Adipocyte (in vitro differentiated cells): ENCODE measurements around the gene CCDC81.

ENCODE experiments used
- DNase-seq: peaks from one replicate; pipeline ENCODE4 v3.0.0-alpha.2; 2015; ENCODE audit warnings: low read depth
- H3K27me3 ChIP-seq: replicated peaks from 2 replicates; pipeline ENCODE4 v1.7.0; 2013; ENCODE audit warnings: mild to moderate bottlenecking, low read length, moderate library complexity; ENCODE audit not compliant: control insufficient read depth, insufficient read depth
- H3K36me3 ChIP-seq: 2 replicates; pipeline ENCODE4 v1.7.0; 2013; ENCODE audit warnings: low read length, mild to moderate bottlenecking, moderate library complexity; ENCODE audit not compliant: control insufficient read depth, insufficient read depth, severe bottlenecking
- H3K4me1 ChIP-seq: 2 replicates; pipeline ENCODE4 v1.7.0; 2013; ENCODE audit warnings: mild to moderate bottlenecking, low read length, moderate library complexity; ENCODE audit not compliant: control insufficient read depth, insufficient read depth
- H3K4me3 ChIP-seq: 2 replicates; pipeline ENCODE4 v1.7.0; 2013; ENCODE audit warnings: mild to moderate bottlenecking, low read length, moderate library complexity
- H3K9ac ChIP-seq: 2 replicates; pipeline ENCODE4 v1.7.0; 2013; ENCODE audit warnings: mild to moderate bottlenecking, low read length, moderate library complexity
- H3K9me3 ChIP-seq: 2 replicates; pipeline ENCODE4 v1.7.0; 2013; ENCODE audit warnings: mild to moderate bottlenecking, low read length, moderate library complexity; ENCODE audit not compliant: control insufficient read depth

CCDC81 gene

DNA sequence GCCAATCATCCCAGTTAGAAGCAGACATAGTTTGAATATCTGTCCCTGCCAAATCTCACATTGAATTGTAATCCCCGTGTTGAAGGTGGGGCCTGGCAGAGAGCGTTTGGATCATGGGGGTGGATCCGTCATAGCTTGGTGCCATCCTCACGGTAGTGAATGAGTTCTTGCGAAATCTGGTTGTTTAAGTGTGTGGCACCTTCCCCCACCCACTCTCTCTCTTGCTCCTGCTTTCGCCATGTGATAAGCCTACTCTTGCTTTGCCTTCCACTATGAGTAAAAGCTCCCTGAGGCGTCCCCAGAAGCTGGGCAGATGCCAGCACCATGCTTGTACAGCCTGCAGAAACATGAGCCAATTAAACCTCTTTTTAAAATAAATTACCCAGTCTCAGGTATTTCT, 5.0 kb upstream of the CCDC81 start:
- Histone ChIP-seq H3K9me3 (peaks cover 3% of the 10 kb centered on the region), H3K36me3 (no peaks in the 10 kb centered on the region), H3K4me3 (no peak overlapping the region), H3K27me3 (no peaks in the 10 kb centered on the region), H3K9ac (no peak overlapping the region), H3K4me1 (no peaks in the 10 kb centered on the region)
- DNase-seq: no peak

DNA sequence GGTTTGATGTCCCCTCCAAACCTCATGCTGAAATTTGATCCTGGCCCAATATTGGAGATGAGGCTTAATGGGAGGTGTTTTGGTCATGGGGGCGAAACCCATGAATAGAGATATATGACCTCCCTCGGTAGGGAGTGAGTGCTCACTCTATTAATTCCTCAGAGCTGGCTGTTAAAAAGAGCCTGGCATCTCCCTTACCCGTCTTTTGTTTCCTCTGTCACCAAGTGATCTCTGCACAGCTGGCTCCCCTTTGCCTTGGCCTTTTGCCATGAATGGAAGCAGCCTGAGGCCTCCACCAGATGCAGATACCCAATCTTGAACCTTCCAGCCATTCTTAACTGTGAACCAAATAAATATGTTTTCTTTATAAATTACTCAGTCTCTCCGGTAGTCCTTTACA, 4.5 kb upstream of the CCDC81 start:
- DNase-seq: no peak
- H3K4me1 ChIP-seq: no peaks in the 10 kb centered on the region
- H3K36me3 ChIP-seq: no peaks in the 10 kb centered on the region
- peaks cover 3% of the 10 kb centered on the region for H3K9me3 ChIP-seq
- H3K9ac ChIP-seq: no peak overlapping the region
- H3K4me3 ChIP-seq: no peak overlapping the region
- no peaks in the 10 kb centered on the region for H3K27me3 ChIP-seq

- Histone ChIP-seq H3K4me1 (no peaks in the 10 kb centered on the region), H3K9ac (no peak overlapping the region), H3K4me3 (no peak overlapping the region), H3K9me3 (peaks cover 3% of the 10 kb centered on the region), H3K36me3 (no peaks in the 10 kb centered on the region), H3K27me3 (no peaks in the 10 kb centered on the region)
- peak; percentile 47 for DNase-seq
Observed at GRCh38 chr11:86370922-86371594, 3.6 kb upstream of the CCDC81 start.

GRCh38 chr11:86372041-86372440, 2.6 kb upstream of the CCDC81 start:
- Histone ChIP-seq H3K4me3 (no peak overlapping the region), H3K27me3 (no peaks in the 10 kb centered on the region), H3K4me1 (no peaks in the 10 kb centered on the region), H3K36me3 (no peaks in the 10 kb centered on the region), H3K9me3 (peaks cover 3% of the 10 kb centered on the region), H3K9ac (no peak overlapping the region)
- DNase-seq: no peak

- H3K27me3 ChIP-seq: no peaks in the 10 kb centered on the region
- H3K4me3 ChIP-seq: no peak overlapping the region
- H3K36me3 ChIP-seq: no peaks in the 10 kb centered on the region
- H3K9ac ChIP-seq: no peak overlapping the region
- DNase-seq: no peak
- H3K9me3 ChIP-seq: peaks cover 3% of the 10 kb centered on the region
- H3K4me1 ChIP-seq: no peaks in the 10 kb centered on the region
Observed at GRCh38 chr11:86372586-86372985, 2.1 kb upstream of the CCDC81 start.

- H3K27me3 ChIP-seq: no peaks in the 10 kb centered on the region
- H3K4me3 ChIP-seq: peak overlapping the region; percentile 76
- H3K36me3 ChIP-seq: no peaks in the 10 kb centered on the region
- no peaks in the 10 kb centered on the region for H3K4me1 ChIP-seq
- no peak for DNase-seq
- no peak overlapping the region for H3K9ac ChIP-seq
- peaks cover 3% of the 10 kb centered on the region for H3K9me3 ChIP-seq
Observed at GRCh38 chr11:86374069-86374468, 618 bp upstream of the CCDC81 start.

DNA sequence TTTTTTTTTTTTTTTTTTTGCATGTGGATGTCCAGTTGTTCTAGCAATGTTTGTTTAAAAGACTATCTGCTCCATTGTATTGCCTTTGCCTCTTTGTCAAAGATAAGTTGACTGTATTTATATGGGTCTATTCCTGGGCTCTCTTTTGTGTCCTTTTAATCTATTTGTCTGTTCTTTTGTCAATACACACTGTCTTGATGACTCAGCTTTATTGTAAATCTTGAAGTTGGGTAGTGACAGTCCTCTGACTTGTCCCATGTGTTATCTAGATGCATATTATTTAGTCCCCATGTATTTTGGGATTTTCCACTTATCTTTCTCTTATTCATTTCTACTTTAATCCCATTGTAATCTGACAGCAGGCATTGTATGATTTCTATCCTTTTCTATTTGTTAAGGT, 3.3 kb downstream of the CCDC81 start:
- Histone ChIP-seq H3K4me3 (no peak overlapping the region), H3K4me1 (no peaks in the 10 kb centered on the region), H3K27me3 (no peaks in the 10 kb centered on the region), H3K36me3 (no peaks in the 10 kb centered on the region), H3K9me3 (peaks cover 5% of the 10 kb centered on the region), H3K9ac (no peak overlapping the region)
- DNase-seq: no peak

DNA sequence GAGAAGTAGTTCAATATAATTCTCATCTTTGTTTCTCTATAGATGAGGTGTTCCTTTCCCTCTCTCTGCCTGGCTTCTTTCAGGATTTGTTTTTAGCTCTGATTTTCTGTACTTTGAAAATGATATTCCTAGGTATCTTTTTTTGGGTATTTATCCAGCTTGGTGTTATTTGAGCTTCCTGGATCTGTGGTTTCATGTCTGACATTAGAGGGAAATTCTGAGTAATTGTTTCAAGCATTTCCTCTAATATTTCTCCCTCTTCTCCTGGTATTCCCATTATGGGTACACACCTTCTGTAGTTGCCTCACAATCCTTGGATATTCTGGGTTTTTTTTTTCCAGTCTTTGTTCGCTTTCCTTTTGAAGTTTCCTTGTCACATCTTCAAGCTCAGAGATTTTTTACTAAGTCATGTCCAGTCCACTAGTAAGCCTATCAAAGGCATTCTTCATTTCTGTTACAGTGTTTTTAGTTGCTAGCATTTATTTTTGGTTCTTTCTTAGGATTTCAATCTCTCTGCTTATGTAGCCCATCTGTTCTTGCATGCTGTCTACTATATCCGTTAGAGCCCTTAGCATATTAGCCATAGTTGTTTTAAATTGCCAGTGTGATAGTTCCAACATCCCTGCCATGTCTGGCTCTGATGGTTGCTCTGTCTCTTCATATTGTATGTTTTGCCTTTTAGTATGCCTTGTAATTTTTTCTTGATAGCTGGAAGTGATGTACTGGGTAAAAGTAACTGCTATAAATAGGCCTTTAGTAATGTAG, 5.8 kb downstream of the CCDC81 start:
- no peaks in the 10 kb centered on the region for H3K27me3 ChIP-seq
- H3K4me3 ChIP-seq: no peak overlapping the region
- H3K36me3 ChIP-seq: no peaks in the 10 kb centered on the region
- H3K9me3 ChIP-seq: peaks cover 5% of the 10 kb centered on the region
- H3K4me1 ChIP-seq: no peaks in the 10 kb centered on the region
- no peak for DNase-seq
- no peak overlapping the region for H3K9ac ChIP-seq

- H3K4me1 ChIP-seq: peaks cover 6% of the 10 kb centered on the region
- H3K9me3 ChIP-seq: peaks cover 5% of the 10 kb centered on the region
- DNase-seq: peak; percentile 64
- H3K27me3 ChIP-seq: no peaks in the 10 kb centered on the region
- no peak overlapping the region for H3K9ac ChIP-seq
- no peak overlapping the region for H3K4me3 ChIP-seq
- no peaks in the 10 kb centered on the region for H3K36me3 ChIP-seq
Observed at GRCh38 chr11:86383041-86383955, 8.6 kb downstream of the CCDC81 start.

GRCh38 chr11:86386283-86386682, 11.6 kb downstream of the CCDC81 start:
- H3K9me3 ChIP-seq: no peaks in the 10 kb centered on the region
- H3K27me3 ChIP-seq: no peaks in the 10 kb centered on the region
- DNase-seq: no peak
- H3K36me3 ChIP-seq: no peaks in the 10 kb centered on the region
- peaks cover 6% of the 10 kb centered on the region for H3K4me1 ChIP-seq
- H3K4me3 ChIP-seq: peak overlapping the region; percentile 29
- H3K9ac ChIP-seq: no peak overlapping the region

GRCh38 chr11:86386746-86387145, 12.1 kb downstream of the CCDC81 start:
- Histone ChIP-seq H3K27me3 (no peaks in the 10 kb centered on the region), H3K4me1 (peaks cover 6% of the 10 kb centered on the region), H3K36me3 (no peaks in the 10 kb centered on the region), H3K4me3 (peak overlapping the region; percentile 29), H3K9ac (no peak overlapping the region), H3K9me3 (no peaks in the 10 kb centered on the region)
- no peak for DNase-seq
